ENCODE data around the gene DNAH5.

Gene DNAH5

DNA sequence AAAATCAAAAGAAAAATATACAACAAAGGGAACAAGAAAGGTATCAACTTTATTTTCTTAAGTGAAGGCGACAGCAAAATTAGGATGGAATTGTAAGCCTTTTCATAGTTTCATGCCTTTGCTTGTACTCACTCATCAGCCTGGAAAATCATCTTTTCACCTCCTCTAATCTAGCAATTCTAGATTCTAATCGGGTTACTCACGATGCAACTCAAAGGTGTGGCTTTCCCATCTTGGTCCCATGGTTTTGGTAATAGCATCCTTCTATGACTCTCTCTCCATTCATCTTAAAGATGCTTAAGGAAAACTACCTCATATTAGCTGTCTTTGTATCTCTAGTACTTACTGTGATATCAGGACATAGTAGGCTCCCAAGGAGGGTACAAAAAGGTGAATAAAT lies 30.5 kb downstream of the DNAH5 start:
- Histone ChIP-seq H3K27ac (ENCODE audit: low read depth, low read length) (no peak overlapping the region), H3K4me1 (ENCODE audit: control insufficient read depth, insufficient read depth, low read length) (peaks cover 6% of the 10 kb centered on the region; the same call in 1 of the 2 replicates), H3K27me3 (ENCODE audit: control insufficient read depth, insufficient read depth, low read length) (no peaks in the 10 kb centered on the region), H3K36me3 (ENCODE audit: control insufficient read depth, insufficient read depth, low read length) (no peaks in the 10 kb centered on the region), H3K4me3 (ENCODE audit: low read depth, low read length) (no peak overlapping the region), H3K9me3 (ENCODE audit: control insufficient read depth, insufficient read depth, low read depth, low read length) (no peaks in the 10 kb centered on the region), H3K9ac (ENCODE audit: low read length) (no peak overlapping the region)

DNA sequence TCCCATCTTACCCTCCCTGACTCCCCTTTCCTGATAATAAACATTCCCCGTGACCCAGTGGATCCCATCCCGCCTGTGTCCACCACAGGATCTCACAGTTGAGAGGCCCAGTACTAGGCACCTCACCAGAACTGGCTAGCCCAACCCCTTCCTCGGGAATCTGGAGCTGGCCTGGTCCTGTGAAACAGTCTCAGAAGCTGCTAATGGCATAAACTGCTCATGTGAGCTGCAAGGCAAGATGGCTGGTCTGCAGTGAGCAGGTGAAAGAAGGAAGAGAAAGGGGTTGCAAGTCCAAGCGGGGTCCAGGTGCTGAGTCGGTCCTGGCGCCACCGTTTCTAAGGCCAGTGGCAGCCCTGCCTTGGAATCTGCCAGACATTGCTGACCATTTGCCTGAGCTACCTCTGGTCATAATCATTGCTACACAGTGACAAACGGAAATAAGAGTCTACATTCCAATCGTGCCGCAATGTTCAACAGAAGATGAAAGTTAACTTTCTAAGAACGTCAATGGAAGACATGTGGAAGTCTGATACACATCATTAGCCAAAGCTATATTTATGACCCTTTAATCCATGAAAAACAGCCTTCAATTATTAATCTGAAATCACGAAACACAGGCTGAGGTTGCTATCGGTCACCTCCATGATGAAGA lies 33.7 kb downstream of the DNAH5 start:
- H3K36me3 ChIP-seq (ENCODE audit: control insufficient read depth, insufficient read depth, low read length): no peaks in the 10 kb centered on the region
- no peaks in the 10 kb centered on the region for H3K27me3 ChIP-seq (ENCODE audit: control insufficient read depth, insufficient read depth, low read length)
- no peak overlapping the region for H3K4me3 ChIP-seq (ENCODE audit: low read depth, low read length)
- peaks cover 6% of the 10 kb centered on the region; the same call in 1 of the 2 replicates for H3K4me1 ChIP-seq (ENCODE audit: control insufficient read depth, insufficient read depth, low read length)
- H3K9ac ChIP-seq (ENCODE audit: low read length): no peak overlapping the region
- no peaks in the 10 kb centered on the region for H3K9me3 ChIP-seq (ENCODE audit: control insufficient read depth, insufficient read depth, low read depth, low read length)
- no peak overlapping the region for H3K27ac ChIP-seq (ENCODE audit: low read depth, low read length)

DNA sequence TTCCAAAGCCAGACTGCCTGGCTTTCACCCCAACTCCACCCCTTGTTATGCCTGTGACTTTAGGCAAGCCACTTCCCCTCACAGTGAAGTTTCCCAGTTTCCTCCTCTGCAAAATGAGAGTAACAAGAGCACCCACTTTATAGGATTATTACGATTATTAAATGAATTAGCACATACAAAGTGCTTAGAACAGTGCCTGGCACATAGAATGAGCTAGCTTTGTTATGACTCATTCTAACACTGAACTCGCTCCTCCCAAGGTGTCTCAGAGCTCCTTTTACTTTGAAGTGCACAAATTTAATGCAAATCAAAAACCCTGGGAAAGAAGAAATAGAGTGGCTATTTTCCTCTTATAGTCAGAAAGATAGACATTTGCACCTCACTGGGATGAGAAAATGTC lies 34.3 kb downstream of the DNAH5 start:
- no peaks in the 10 kb centered on the region for H3K27me3 ChIP-seq (ENCODE audit: control insufficient read depth, insufficient read depth, low read length)
- H3K4me1 ChIP-seq (ENCODE audit: control insufficient read depth, insufficient read depth, low read length): peaks cover 6% of the 10 kb centered on the region; the same call in 1 of the 2 replicates
- H3K9ac ChIP-seq (ENCODE audit: low read length): no peak overlapping the region
- H3K4me3 ChIP-seq (ENCODE audit: low read depth, low read length): no peak overlapping the region
- H3K36me3 ChIP-seq (ENCODE audit: control insufficient read depth, insufficient read depth, low read length): no peaks in the 10 kb centered on the region
- no peak overlapping the region for H3K27ac ChIP-seq (ENCODE audit: low read depth, low read length)
- no peaks in the 10 kb centered on the region for H3K9me3 ChIP-seq (ENCODE audit: control insufficient read depth, insufficient read depth, low read depth, low read length)

DNA sequence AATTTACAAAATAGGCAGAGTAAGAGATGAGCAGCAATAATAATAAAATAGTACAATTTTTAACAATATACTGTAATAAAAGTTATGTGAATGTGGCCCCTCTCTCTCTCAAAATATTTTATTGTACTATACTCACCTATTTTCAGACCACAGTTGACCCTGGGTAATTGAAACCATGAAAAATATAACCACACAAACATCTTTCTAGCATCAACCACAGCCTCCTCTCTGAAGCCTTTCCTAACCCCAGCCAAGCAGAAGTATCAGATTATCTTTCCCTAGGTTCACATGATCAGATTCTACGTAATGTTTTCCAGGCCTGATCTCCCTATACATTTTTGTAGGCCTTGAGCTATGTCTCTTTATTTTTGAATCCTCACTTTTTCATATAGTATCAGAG lies 35.2 kb downstream of the DNAH5 start:
- no peak overlapping the region for H3K27ac ChIP-seq (ENCODE audit: low read depth, low read length)
- no peaks in the 10 kb centered on the region for H3K9me3 ChIP-seq (ENCODE audit: control insufficient read depth, insufficient read depth, low read depth, low read length)
- H3K4me1 ChIP-seq (ENCODE audit: control insufficient read depth, insufficient read depth, low read length): peaks cover 6% of the 10 kb centered on the region; the same call in 1 of the 2 replicates
- no peaks in the 10 kb centered on the region for H3K36me3 ChIP-seq (ENCODE audit: control insufficient read depth, insufficient read depth, low read length)
- H3K9ac ChIP-seq (ENCODE audit: low read length): no peak overlapping the region
- H3K27me3 ChIP-seq (ENCODE audit: control insufficient read depth, insufficient read depth, low read length): no peaks in the 10 kb centered on the region
- H3K4me3 ChIP-seq (ENCODE audit: low read depth, low read length): no peak overlapping the region

DNA sequence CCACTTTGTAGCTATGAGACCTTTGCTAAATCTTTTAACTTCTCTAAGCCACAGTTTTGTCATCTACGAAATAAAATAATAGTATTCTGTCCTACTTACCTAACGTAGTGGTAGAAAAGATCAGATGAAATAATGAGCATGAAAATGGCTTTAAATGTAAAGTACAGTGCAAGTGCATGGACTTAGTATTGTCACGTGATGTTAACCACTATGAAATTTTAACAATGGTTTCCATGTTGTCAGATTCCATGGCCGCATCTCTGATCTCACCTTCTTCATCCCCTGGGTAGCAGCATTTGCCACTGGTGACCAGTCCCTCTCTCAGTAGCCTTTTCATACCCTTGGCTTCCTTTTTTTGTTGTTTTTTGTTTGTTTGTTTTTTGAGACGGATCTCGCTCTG lies 45.9 kb downstream of the DNAH5 start:
- H3K36me3 ChIP-seq (ENCODE audit: control insufficient read depth, insufficient read depth, low read length): no peaks in the 10 kb centered on the region
- H3K27me3 ChIP-seq (ENCODE audit: control insufficient read depth, insufficient read depth, low read length): no peaks in the 10 kb centered on the region
- H3K9me3 ChIP-seq (ENCODE audit: control insufficient read depth, insufficient read depth, low read depth, low read length): no peaks in the 10 kb centered on the region
- no peak overlapping the region for H3K9ac ChIP-seq (ENCODE audit: low read length)
- no peak overlapping the region for H3K27ac ChIP-seq (ENCODE audit: low read depth, low read length)
- H3K4me3 ChIP-seq (ENCODE audit: low read depth, low read length): no peak overlapping the region
- no peaks in the 10 kb centered on the region for H3K4me1 ChIP-seq (ENCODE audit: control insufficient read depth, insufficient read depth, low read length)

DNA sequence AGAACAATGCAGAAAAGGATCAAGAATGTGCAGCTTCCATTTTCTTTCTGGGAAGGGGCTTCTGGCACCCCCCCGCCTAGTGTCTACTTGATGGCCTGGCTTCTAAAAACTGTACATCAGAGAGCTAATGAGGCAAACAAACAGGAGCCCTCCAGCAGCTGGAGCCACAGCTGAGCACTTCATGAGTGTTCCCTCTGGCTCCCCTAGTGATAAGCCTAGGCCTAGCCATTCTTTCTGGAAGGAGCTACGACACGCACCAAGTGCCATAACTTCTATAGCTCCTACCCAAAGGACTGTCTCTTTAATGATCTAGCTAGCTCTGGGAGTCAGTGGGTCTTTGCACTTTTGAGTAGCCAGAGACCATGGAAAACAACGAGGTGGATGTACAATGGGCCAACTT lies 66.1 kb downstream of the DNAH5 start:
- Histone ChIP-seq H3K4me1 (ENCODE audit: control insufficient read depth, insufficient read depth, low read length) (no peaks in the 10 kb centered on the region), H3K36me3 (ENCODE audit: control insufficient read depth, insufficient read depth, low read length) (no peaks in the 10 kb centered on the region), H3K27ac (ENCODE audit: low read depth, low read length) (no peak overlapping the region), H3K27me3 (ENCODE audit: control insufficient read depth, insufficient read depth, low read length) (no peaks in the 10 kb centered on the region), H3K9ac (ENCODE audit: low read length) (no peak overlapping the region), H3K4me3 (ENCODE audit: low read depth, low read length) (no peak overlapping the region), H3K9me3 (ENCODE audit: control insufficient read depth, insufficient read depth, low read depth, low read length) (no peaks in the 10 kb centered on the region; the same call in 1 of the 2 replicates)

DNA sequence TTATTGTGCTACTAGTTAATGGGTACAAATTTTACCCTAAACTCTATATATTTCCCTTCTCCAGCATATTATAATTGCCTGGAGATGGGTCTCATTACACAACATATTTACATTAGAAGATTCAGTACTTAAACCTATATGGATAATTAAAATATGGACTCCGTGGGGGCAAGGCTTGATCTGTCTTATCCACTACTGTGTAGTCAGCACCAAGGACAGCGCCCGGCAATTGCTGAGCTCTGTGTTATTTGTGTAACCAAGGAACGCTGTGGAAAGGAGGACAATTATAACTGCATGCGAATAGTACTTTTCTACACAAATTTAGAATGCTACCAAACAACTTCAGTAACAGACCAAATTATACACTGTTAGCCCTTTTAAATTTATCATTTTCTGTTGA lies 77.7 kb downstream of the DNAH5 start:
- H3K9ac ChIP-seq (ENCODE audit: low read length): no peak overlapping the region
- H3K27me3 ChIP-seq (ENCODE audit: control insufficient read depth, insufficient read depth, low read length): no peaks in the 10 kb centered on the region
- no peaks in the 10 kb centered on the region for H3K4me1 ChIP-seq (ENCODE audit: control insufficient read depth, insufficient read depth, low read length)
- H3K27ac ChIP-seq (ENCODE audit: low read depth, low read length): no peak overlapping the region
- H3K36me3 ChIP-seq (ENCODE audit: control insufficient read depth, insufficient read depth, low read length): no peaks in the 10 kb centered on the region
- no peak overlapping the region for H3K4me3 ChIP-seq (ENCODE audit: low read depth, low read length)
- no peaks in the 10 kb centered on the region for H3K9me3 ChIP-seq (ENCODE audit: control insufficient read depth, insufficient read depth, low read depth, low read length)

DNA sequence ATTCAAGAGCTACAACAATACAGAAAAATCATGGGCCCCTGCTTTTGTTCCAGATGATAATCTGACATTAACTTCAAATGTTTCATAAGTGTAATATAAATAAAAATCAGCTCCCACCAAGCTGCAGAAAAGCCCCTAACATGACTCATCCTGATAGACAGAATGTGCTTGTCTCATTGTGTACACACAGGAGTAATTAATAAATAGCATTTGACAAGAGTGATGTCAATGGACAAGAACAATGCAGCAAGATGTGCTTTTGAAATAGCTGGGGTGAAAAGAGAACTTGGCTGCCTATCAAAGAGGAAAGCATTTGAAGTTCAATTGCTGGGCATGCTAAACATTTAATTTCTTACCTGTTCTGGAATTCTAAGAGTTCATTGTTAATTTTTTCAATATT lies 79.2 kb downstream of the DNAH5 start:
- Histone ChIP-seq H3K36me3 (ENCODE audit: control insufficient read depth, insufficient read depth, low read length) (no peaks in the 10 kb centered on the region), H3K4me1 (ENCODE audit: control insufficient read depth, insufficient read depth, low read length) (no peaks in the 10 kb centered on the region), H3K9ac (ENCODE audit: low read length) (no peak overlapping the region), H3K27ac (ENCODE audit: low read depth, low read length) (no peak overlapping the region), H3K4me3 (ENCODE audit: low read depth, low read length) (no peak overlapping the region), H3K9me3 (ENCODE audit: control insufficient read depth, insufficient read depth, low read depth, low read length) (no peaks in the 10 kb centered on the region), H3K27me3 (ENCODE audit: control insufficient read depth, insufficient read depth, low read length) (no peaks in the 10 kb centered on the region)

DNA sequence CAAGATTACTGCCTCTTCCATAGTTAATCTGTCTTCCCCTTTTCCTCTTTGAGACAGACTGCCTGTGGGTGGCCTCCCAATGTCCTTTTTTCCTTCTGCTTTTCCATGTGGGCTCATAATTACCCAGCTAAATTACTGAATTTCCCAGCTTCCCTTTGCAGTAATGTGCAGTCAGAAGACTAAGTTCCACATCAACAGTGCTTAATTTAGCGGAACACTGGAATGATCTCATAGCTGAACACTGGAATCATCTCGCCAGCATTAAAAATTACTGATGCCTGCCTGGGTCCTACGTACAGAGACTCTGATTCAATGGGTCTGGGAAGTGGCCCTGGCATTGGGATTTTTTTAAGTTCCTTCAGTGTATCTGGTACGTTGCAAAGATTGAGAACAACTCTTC lies 84.3 kb downstream of the DNAH5 start:
- Histone ChIP-seq H3K4me1 (ENCODE audit: control insufficient read depth, insufficient read depth, low read length) (no peaks in the 10 kb centered on the region), H3K27me3 (ENCODE audit: control insufficient read depth, insufficient read depth, low read length) (no peaks in the 10 kb centered on the region), H3K4me3 (ENCODE audit: low read depth, low read length) (no peak overlapping the region), H3K36me3 (ENCODE audit: control insufficient read depth, insufficient read depth, low read length) (no peaks in the 10 kb centered on the region), H3K27ac (ENCODE audit: low read depth, low read length) (no peak overlapping the region), H3K9ac (ENCODE audit: low read length) (no peak overlapping the region), H3K9me3 (ENCODE audit: control insufficient read depth, insufficient read depth, low read depth, low read length) (no peaks in the 10 kb centered on the region)

DNA sequence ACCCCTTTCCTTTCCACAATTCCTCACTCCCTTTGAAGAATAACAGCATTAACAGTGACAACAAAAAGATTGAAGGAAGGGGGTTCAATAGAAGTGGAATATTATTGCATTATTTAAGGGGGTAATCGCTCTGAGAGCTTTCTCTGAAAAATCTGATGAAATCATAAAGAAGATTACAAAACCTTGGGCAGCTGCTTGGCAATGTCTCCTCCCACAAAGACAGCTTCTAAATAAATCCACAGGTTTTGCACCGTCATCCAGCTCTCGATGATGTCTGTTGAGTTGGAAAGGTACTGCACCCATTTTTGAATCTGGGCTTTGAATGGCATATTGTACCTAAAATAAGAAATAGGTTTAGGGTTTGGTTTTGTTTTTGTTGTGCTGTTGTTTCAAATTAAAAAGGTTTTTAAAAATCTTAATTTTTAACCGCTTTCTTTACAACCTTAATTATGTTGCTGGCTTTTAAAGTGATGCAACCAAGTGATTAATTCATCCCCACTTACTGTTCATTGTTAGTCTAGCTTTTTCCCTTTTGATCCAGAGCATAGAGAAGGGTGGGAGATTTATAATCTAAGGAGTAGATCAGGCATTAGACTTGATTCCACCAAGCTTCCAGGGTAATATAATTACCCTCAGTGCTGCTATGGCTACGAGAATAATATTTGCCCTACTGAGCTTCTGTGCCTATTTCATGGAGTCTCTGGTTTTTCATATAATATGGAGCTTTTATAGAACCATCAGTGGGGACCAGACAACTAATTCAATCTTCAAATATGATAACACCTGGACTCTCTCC lies 85.0 kb downstream of the DNAH5 start:
- Histone ChIP-seq H3K4me1 (ENCODE audit: control insufficient read depth, insufficient read depth, low read length) (no peaks in the 10 kb centered on the region), H3K36me3 (ENCODE audit: control insufficient read depth, insufficient read depth, low read length) (no peaks in the 10 kb centered on the region), H3K9ac (ENCODE audit: low read length) (no peak overlapping the region), H3K27me3 (ENCODE audit: control insufficient read depth, insufficient read depth, low read length) (no peaks in the 10 kb centered on the region), H3K9me3 (ENCODE audit: control insufficient read depth, insufficient read depth, low read depth, low read length) (no peaks in the 10 kb centered on the region), H3K4me3 (ENCODE audit: low read depth, low read length) (no peak overlapping the region), H3K27ac (ENCODE audit: low read depth, low read length) (no peak overlapping the region)

DNA sequence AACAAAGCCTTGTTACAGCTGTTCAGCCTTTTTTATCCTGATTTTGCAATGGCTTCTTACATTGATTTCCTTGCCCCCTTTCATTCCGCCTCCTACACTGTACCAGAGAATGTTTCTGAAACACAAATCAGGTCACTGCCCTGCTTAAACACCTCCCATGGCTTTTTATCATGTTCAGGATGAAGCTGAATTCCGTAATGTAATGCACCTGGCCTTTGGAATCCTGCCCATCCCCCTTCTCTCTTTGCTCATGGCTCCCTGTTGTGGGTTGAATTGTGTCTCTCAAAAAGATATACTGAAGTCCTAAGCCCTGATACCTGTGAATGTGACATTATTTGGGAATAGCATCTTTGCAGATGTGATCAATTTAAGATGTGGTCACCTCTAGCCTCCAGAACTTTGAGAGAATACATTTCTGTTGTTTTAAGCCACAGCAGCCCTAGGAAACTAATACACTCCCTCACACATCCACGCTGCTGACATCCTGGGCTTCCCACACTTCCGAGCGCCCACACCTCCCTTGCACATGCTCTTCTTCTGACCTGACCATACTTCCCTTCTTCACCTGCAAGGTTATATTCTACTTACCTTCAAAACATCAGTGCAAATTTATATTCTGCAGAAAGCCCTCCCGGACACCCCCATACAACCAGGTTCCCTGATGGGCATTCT lies 101.2 kb downstream of the DNAH5 start:
- Histone ChIP-seq H3K27me3 (ENCODE audit: control insufficient read depth, insufficient read depth, low read length) (no peaks in the 10 kb centered on the region), H3K4me3 (ENCODE audit: low read depth, low read length) (no peak overlapping the region), H3K4me1 (ENCODE audit: control insufficient read depth, insufficient read depth, low read length) (peaks cover 8% of the 10 kb centered on the region), H3K27ac (ENCODE audit: low read depth, low read length) (no peak overlapping the region), H3K9me3 (ENCODE audit: control insufficient read depth, insufficient read depth, low read depth, low read length) (no peaks in the 10 kb centered on the region), H3K9ac (ENCODE audit: low read length) (no peak overlapping the region), H3K36me3 (ENCODE audit: control insufficient read depth, insufficient read depth, low read length) (no peaks in the 10 kb centered on the region)
